Prostate gland (tissue), 2 donors: ENCODE measurements around the gene WFIKKN1. TPM values are rescaled to one million over a fixed set of nuclear protein-coding genes. Genes with fewer than 3 reads are reported as not detected.

Experiments
- DNase-seq: peaks from one replicate; pipeline ENCODE4 v3.0.0-alpha.2; 2019; ENCODE audit warnings: low spot score
- H3K27ac ChIP-seq, 2 donors: fragments of 200-600 bp; sonication (generic); 2 replicates each; pipeline ENCODE4 v1.5.1; 2017 to 2019
- H3K27me3 ChIP-seq: fragments of 200-600 bp; sonication (generic); replicated peaks from 2 replicates; pipeline ENCODE4 v1.5.1; 2019; ENCODE audit not compliant: insufficient read depth
- H3K36me3 ChIP-seq, 2 donors: fragments of 200-600 bp; sonication (generic); 1 replicate in 1 of 2; 2 replicates in 1 of 2; pipeline versions ENCODE4 v1.5.1 to v1.8.1; 2017 to 2019
- H3K4me1 ChIP-seq: fragments of 200-600 bp; sonication (generic); replicated peaks from 2 replicates; pipeline ENCODE4 v1.5.1; 2019
- H3K4me3 ChIP-seq, 2 donors: fragments of 200-600 bp; sonication (generic); 2 replicates each; pipeline ENCODE4 v1.5.1; 2017 to 2019
- H3K9me3 ChIP-seq: fragments of 200-600 bp; sonication (generic); 2 replicates; pipeline ENCODE4 v1.5.1; 2017
- CTCF ChIP-seq, 4 experiments: fragments of 200-600 bp in 2 of 4; fragments of 450-650 bp in 2 of 4; sonication (generic) in 2 of 4; IDR thresholded peaks; 1 replicate in 3 of 4; 2 replicates in 1 of 4; pipeline ENCODE4 v1.5.1; 2016 to 2019; ENCODE audit warnings: antibody characterized with exemption in 4 of 4, mild to moderate bottlenecking in 2 of 4, moderate library complexity in 2 of 4
- POLR2A ChIP-seq: fragments of 450-650 bp; IDR thresholded peaks from one replicate; pipeline ENCODE4 v1.6.1; 2016; ENCODE audit warnings: antibody characterized with exemption, mild to moderate bottlenecking
- POLR2AphosphoS5 ChIP-seq: sonication (generic); formaldehyde crosslinking; IDR thresholded peaks from one replicate; pipeline ENCODE4 v1.6.1; 2017; ENCODE audit warnings: antibody characterized with exemption
- WGBS: methylation state at CpG from one replicate; pipeline ENCODE4 v1.1.5; 2018; 5-methylcytosine and 5-hydroxymethylcytosine counted together
- intact Hi-C: fragments of 100-400 bp; cut with DNase I; formaldehyde crosslinking; loops from one replicate; pipeline ENCODE4 v1.14.2; 2022
- total RNA-seq, 2 donors: library from RNA; depleted of rRNA; stranded (reverse); fragments of >200 nt; gene quantifications; one replicate each; pipeline ENCODE4 v1.1.0, GENCODE V29; 2016

The WFIKKN1 gene
- total RNA-seq: 1 to 10 TPM; 1.5 to 1.9 TPM

GRCh38 chr16:630815-631405 is at the start of gene WFIKKN1:
TSS of gene WFIKKN1 (plus strand) at chr16:630985. CDS start at chr16:631254, 269 bp downstream.
- H3K4me3 ChIP-seq: no peak within 1 kb of the TSS
- no peaks in the 10 kb centered on the region for H3K9me3 ChIP-seq
- no peak for TF ChIP-seq POLR2AphosphoS5
- TF ChIP-seq POLR2A: no peak
- TF ChIP-seq CTCF (IDR thresholded peaks at IDR 0.05): no peak
- H3K27ac ChIP-seq: no peak within 1 kb of the TSS
- DNase-seq: no peak
- H3K27me3 ChIP-seq: no peaks in the 10 kb centered on the region
- 11% methylated on average over 18 of the region's 23 CpGs for WGBS
- H3K36me3 ChIP-seq: peaks cover 0 to 3% of the 10 kb centered on the region in 2 donors
- intact Hi-C loops: no loop called here
- peaks cover 9% of the 10 kb centered on the region for H3K4me1 ChIP-seq

GRCh38 chr16:582218-582613 is 48.6 kb upstream of the WFIKKN1 start:
- WGBS: 87% methylated on average over 17 of the region's 18 CpGs
- TF ChIP-seq POLR2AphosphoS5 (no peak), CTCF (IDR thresholded peaks at IDR 0.05) (no peak), POLR2A (no peak)
- no peak for DNase-seq
- Histone ChIP-seq H3K4me1 (no peaks in the 10 kb centered on the region), H3K36me3 (no peaks in the 10 kb centered on the region), H3K27me3 (no peaks in the 10 kb centered on the region), H3K4me3 (no peak overlapping the region), H3K27ac (no peak overlapping the region), H3K9me3 (no peaks in the 10 kb centered on the region)
- intact Hi-C loops: no loop called here

- intact Hi-C loops: no loop called here
- no peak for DNase-seq
These were observed 48.0 kb upstream of the WFIKKN1 start for GRCh38 chr16:582614-583331.

GRCh38 chr16:583470-583814 is 47.3 kb upstream of the WFIKKN1 start:
- no peaks in the 10 kb centered on the region for H3K36me3 ChIP-seq
- H3K27ac ChIP-seq: no peak overlapping the region
- H3K9me3 ChIP-seq: no peaks in the 10 kb centered on the region
- 64% methylated on average over 16 of the region's 16 CpGs for WGBS
- no peak overlapping the region for H3K4me3 ChIP-seq
- TF ChIP-seq POLR2AphosphoS5 (no peak), CTCF (IDR thresholded peaks at IDR 0.05) (no peak), POLR2A (no peak)
- DNase-seq: no peak
- intact Hi-C loops: no loop called here
- H3K4me1 ChIP-seq: no peaks in the 10 kb centered on the region
- no peaks in the 10 kb centered on the region for H3K27me3 ChIP-seq

More at GRCh38 chr16:582614-583331, 48.0 kb upstream of the WFIKKN1 start:
- H3K27me3 ChIP-seq: no peaks in the 10 kb centered on the region
- no peak overlapping the region for H3K4me3 ChIP-seq
- no peaks in the 10 kb centered on the region for H3K36me3 ChIP-seq
- WGBS: 88% methylated on average over 18 of the region's 21 CpGs
- H3K27ac ChIP-seq: no peak overlapping the region
- H3K9me3 ChIP-seq: no peaks in the 10 kb centered on the region
- no peaks in the 10 kb centered on the region for H3K4me1 ChIP-seq
- TF ChIP-seq POLR2A: no peak
- no peak for TF ChIP-seq CTCF (IDR thresholded peaks at IDR 0.05)
- no peak for TF ChIP-seq POLR2AphosphoS5
